Measurements from ENCODE around the gene SEC31A. TPM values are rescaled to one million over a fixed set of nuclear protein-coding genes. Genes with fewer than 3 reads are reported as not detected.

Gene SEC31A
- total and polyA plus RNA-seq, 2 donors (not counting 1 experiment from before 2014, with no cell fraction given): 52.7 to 134 TPM

GRCh38 chr4:82809619-82810018 is 81.3 kb downstream of the SEC31A start:
- Mint-ChIP-seq H3K27me3 (peaks cover 11% of the 10 kb centered on the region), H3K9me3 (ENCODE audit: insufficient read depth) (no peaks in the 10 kb centered on the region), H3K4me3 (no peak overlapping the region), H3K4me1 (no peaks in the 10 kb centered on the region), H3K27ac (no peak overlapping the region)
- Histone ChIP-seq H3K4me3 (ENCODE audit: control extremely low read depth in 1 of 5, extremely low read depth in 1 of 5, insufficient read depth in 1 of 5, low read depth in 2 of 5, low read length in 4 of 5) (no peak overlapping the region), H3K4me1 (ENCODE audit: control insufficient read depth in 2 of 2, insufficient read depth in 2 of 2, low read length in 2 of 2) (no peaks in the 10 kb centered on the region), H3K9me3 (ENCODE audit: control extremely low read depth in 1 of 3, control insufficient read depth in 2 of 3, insufficient read depth in 1 of 3, low read length in 2 of 3) (no peaks in the 10 kb centered on the region), H3K4me2 (replicated peaks; ENCODE audit: low read depth, low read length, poor library complexity, severe bottlenecking) (no peak overlapping the region), H3K36me3 (replicated peaks in 1 of 2; ENCODE audit: control extremely low read depth in 1 of 2, control insufficient read depth in 1 of 2, extremely low read depth in 1 of 2, insufficient read depth in 2 of 2, low read length in 1 of 2) (peaks cover 0 to 1% of the 10 kb centered on the region in 2 experiments), H3K9ac (ENCODE audit: low read length) (no peak overlapping the region), H3K27ac (ENCODE audit: low read length in 2 of 2) (no peak overlapping the region), H2AFZ (ENCODE audit: insufficient read depth, low read depth, low read length, poor library complexity, severe bottlenecking) (no peak overlapping the region), H4K20me1 (ENCODE audit: control insufficient read depth, insufficient read depth, low read length, poor library complexity, severe bottlenecking) (no peaks in the 10 kb centered on the region), H3K27me3 (replicated peaks in 1 of 4; ENCODE audit: control extremely low read depth in 1 of 4, control insufficient read depth in 3 of 4, insufficient read depth in 4 of 4, low read length in 3 of 4) (no peaks in the 10 kb centered on the region), H3K79me2 (ENCODE audit: control insufficient read depth, insufficient read depth, low read length) (no peaks in the 10 kb centered on the region)
- ATAC-seq (ENCODE audit: low read depth) (no peak), DNase-seq (no peak)
- CTCF ChIA-PET: no interaction called here
- intact Hi-C loops (cut with micrococcal nuclease): no loop called here
- POLR2A ChIA-PET: no interaction called here
- TF ChIP-seq CTCF (IDR thresholded peaks at IDR 0.05): no peak
- no peak for TF ChIP-seq EZH2 (IDR thresholded peaks at IDR 0.05; ENCODE audit: borderline replicate concordance, insufficient read depth, low read depth, low read length, poor library complexity, severe bottlenecking)

- Histone ChIP-seq H3K27ac (ENCODE audit: low read length in 2 of 2) (no peak overlapping the region), H3K9ac (ENCODE audit: low read length) (no peak overlapping the region), H3K4me2 (replicated peaks; ENCODE audit: low read depth, low read length, poor library complexity, severe bottlenecking) (no peak overlapping the region), H3K79me2 (ENCODE audit: control insufficient read depth, insufficient read depth, low read length) (no peaks in the 10 kb centered on the region), H3K4me1 (ENCODE audit: control insufficient read depth in 2 of 2, insufficient read depth in 2 of 2, low read length in 2 of 2) (peaks cover 9 to 11% of the 10 kb centered on the region in 2 donors), H3K9me3 (ENCODE audit: control extremely low read depth in 1 of 3, control insufficient read depth in 2 of 3, insufficient read depth in 1 of 3, low read length in 2 of 3) (no peaks in the 10 kb centered on the region), H3K36me3 (replicated peaks in 1 of 2; ENCODE audit: control extremely low read depth in 1 of 2, control insufficient read depth in 1 of 2, extremely low read depth in 1 of 2, insufficient read depth in 2 of 2, low read length in 1 of 2) (no peaks in the 10 kb centered on the region), H4K20me1 (ENCODE audit: control insufficient read depth, insufficient read depth, low read length, poor library complexity, severe bottlenecking) (no peaks in the 10 kb centered on the region), H2AFZ (ENCODE audit: insufficient read depth, low read depth, low read length, poor library complexity, severe bottlenecking) (no peak overlapping the region), H3K4me3 (ENCODE audit: control extremely low read depth in 1 of 5, extremely low read depth in 1 of 5, insufficient read depth in 1 of 5, low read depth in 2 of 5, low read length in 4 of 5) (no peak overlapping the region), H3K27me3 (replicated peaks in 1 of 4; ENCODE audit: control extremely low read depth in 1 of 4, control insufficient read depth in 3 of 4, insufficient read depth in 4 of 4, low read length in 3 of 4) (peaks cover 0 to 20% (median 13%) of the 10 kb centered on the region in 4 experiments)
- DNase-seq (no peak), ATAC-seq (ENCODE audit: low read depth) (no peak)
- H3K4me1 Mint-ChIP-seq: peaks cover 11% of the 10 kb centered on the region
- ChIA-PET CTCF (no interaction called here), POLR2A (no interaction called here)
- no peaks in the 10 kb centered on the region for H3K9me3 Mint-ChIP-seq (ENCODE audit: insufficient read depth)
- TF ChIP-seq EZH2 (IDR thresholded peaks at IDR 0.05; ENCODE audit: borderline replicate concordance, insufficient read depth, low read depth, low read length, poor library complexity, severe bottlenecking): no peak
- TF ChIP-seq CTCF (IDR thresholded peaks at IDR 0.05): no peak
- no peak overlapping the region for H3K27ac Mint-ChIP-seq
- no peak overlapping the region for H3K4me3 Mint-ChIP-seq
- H3K27me3 Mint-ChIP-seq: peaks cover 44% of the 10 kb centered on the region
- WGBS (ENCODE audit: insufficient coverage): 94% methylated on average over 4 of the region's 4 CpGs
- intact Hi-C loops (cut with micrococcal nuclease): no loop called here
Observed at GRCh38 chr4:82803746-82804145, 87.2 kb downstream of the SEC31A start.

Measured in B cell (primary cell).